Left ventricle myocardium inferior (tissue), 1 donor: Measurements from ENCODE around the gene HEXIM2. TPM values are rescaled to one million over a fixed set of nuclear protein-coding genes. Genes with fewer than 3 reads are reported as not detected.
A peak's percentile ranks its signal among the peaks of the same experiment; 100 is the strongest.

Experiments
- DNase-seq: peaks from one replicate; pipeline ENCODE4 v3.0.0-alpha.2; 2020
- H3K27ac ChIP-seq: fragments of 200-600 bp; replicated peaks from 2 replicates; pipeline ENCODE4 v1.8.0; 2021
- H3K27me3 ChIP-seq: fragments of 200-600 bp; 2 replicates; pipeline ENCODE4 v1.8.0; 2021; ENCODE audit warnings: low read depth
- H3K36me3 ChIP-seq: fragments of 200-600 bp; 2 replicates; pipeline ENCODE4 v1.8.0; 2021
- H3K4me1 ChIP-seq: fragments of 200-600 bp; 2 replicates; pipeline ENCODE4 v1.8.0; 2021
- H3K4me3 ChIP-seq: fragments of 200-600 bp; 2 replicates; pipeline ENCODE4 v1.8.0; 2021; ENCODE audit warnings: mild to moderate bottlenecking, moderate library complexity
- H3K9me3 ChIP-seq: fragments of 200-600 bp; replicated peaks from 2 replicates; pipeline ENCODE4 v1.8.0; 2021
- CTCF ChIP-seq: fragments of 200-600 bp; IDR thresholded peaks from 2 replicates; pipeline ENCODE4 v1.8.0; 2021; ENCODE audit warnings: antibody characterized with exemption, mild to moderate bottlenecking, borderline replicate concordance
- intact Hi-C: fragments of 100-400 bp; cut with micrococcal nuclease; formaldehyde crosslinking; loops from one replicate; pipeline ENCODE4 v1.11.0; 2022
- microRNA-seq: library from miRNA; unstranded; fragments of <30 nt; microRNA quantifications from one replicate; pipeline ENCODE4 v1.2.0, GENCODE V29; 2020
- total RNA-seq: library from RNA; stranded (reverse); fragmentation: NEBNext Ultra II Directional; extraction: Animal tissue kit (Norgen Biotek cat#: 25700); gene quantifications from one replicate; pipeline ENCODE4 v1.2.1, GENCODE V29; 2021
- donor health status: DM: no; HTN: yes; CAD: no; lungs with severe emphysema.

The HEXIM2 gene
- total RNA-seq, 1 donor from 2014 or later = 7.0 TPM

GRCh38 chr17:45218895-45219661 is 57.4 kb downstream of the HEXIM2 start:
- H3K4me3 ChIP-seq = no peak overlapping the region

More at GRCh38 chr17:45218895-45219661, 57.4 kb downstream of the HEXIM2 start:
- Histone ChIP-seq H3K4me1 (peaks cover 41% of the 10 kb centered on the region), H3K27me3 (no peaks in the 10 kb centered on the region), H3K36me3 (no peaks in the 10 kb centered on the region), H3K27ac (peak overlapping the region; percentile 27), H3K9me3 (no peaks in the 10 kb centered on the region)
- DNase-seq = peak; percentile 88
- intact Hi-C loops = loop anchor here (5.0 kb wide), 1 partner anchor 168 kb away; no protein-coding TSS in a partner anchor
- TF ChIP-seq CTCF = peak; percentile 93

Small RNAs within 50 kb of the gene (microRNA-seq; reads per million reads assigned to microRNA genes)
- not detected for gene MIR6784

Other genes starting within 250 kb of the HEXIM2 start
- gene GFAP, start 246.4 kb upstream of the HEXIM2 start, total RNA-seq = 4.1 TPM
- gene KIF18B, start 214.1 kb upstream of the HEXIM2 start, total RNA-seq = 0.49 TPM
- gene C1QL1, start 193.6 kb upstream of the HEXIM2 start, total RNA-seq = 0.74 TPM
- gene DCAKD, start 110.2 kb upstream of the HEXIM2 start, total RNA-seq = 25.9 TPM
- 86.0 TPM for gene NMT1, start 100.6 kb upstream of the HEXIM2 start, total RNA-seq
- 146 TPM for gene PLCD3, start 29.4 kb upstream of the HEXIM2 start, total RNA-seq
- 6.4 TPM for gene ACBD4, start 26.2 kb upstream of the HEXIM2 start, total RNA-seq
- 28.8 TPM for gene HEXIM1, start 13.4 kb upstream of the HEXIM2 start, total RNA-seq
- gene FMNL1, start 60.0 kb downstream of the HEXIM2 start, total RNA-seq = 8.7 TPM
- not detected for gene SPATA32, start 100.2 kb downstream of the HEXIM2 start, total RNA-seq
- 14.8 TPM for gene MAP3K14, start 155.1 kb downstream of the HEXIM2 start, total RNA-seq